ENCODE data around the gene ADAMTS17.

The ADAMTS17 gene

GRCh38 chr15:100112636-100113305 is 229.0 kb downstream of the ADAMTS17 start:
- DNase-seq, result no peak
- TF ChIP-seq GATA1 (IDR thresholded peaks at IDR 0.05; ENCODE audit: low read depth, low read length), result no peak
- TF ChIP-seq POLR2A (IDR thresholded peaks at IDR 0.05; ENCODE audit: low read length), result no peak

- TF ChIP-seq GATA1 (IDR thresholded peaks at IDR 0.05; ENCODE audit: low read depth, low read length) (no peak), POLR2A (IDR thresholded peaks at IDR 0.05; ENCODE audit: low read length) (no peak)
- DNase-seq, result no peak
These were observed 229.7 kb downstream of the ADAMTS17 start for GRCh38 chr15:100112061-100112420.

GRCh38 chr15:100111125-100112060 is 230.4 kb downstream of the ADAMTS17 start:
- no peak for DNase-seq
- TF ChIP-seq GATA1 (IDR thresholded peaks at IDR 0.05; ENCODE audit: low read depth, low read length) (no peak), POLR2A (IDR thresholded peaks at IDR 0.05; ENCODE audit: low read length) (no peak)

- no peak for DNase-seq
- TF ChIP-seq POLR2A (IDR thresholded peaks at IDR 0.05; ENCODE audit: low read length), result no peak
- TF ChIP-seq GATA1 (IDR thresholded peaks at IDR 0.05; ENCODE audit: low read depth, low read length), result no peak
These were observed 232.2 kb downstream of the ADAMTS17 start for GRCh38 chr15:100109486-100110035.

- no peak for DNase-seq
- TF ChIP-seq GATA1 (IDR thresholded peaks at IDR 0.05; ENCODE audit: low read depth, low read length) (no peak), POLR2A (IDR thresholded peaks at IDR 0.05; ENCODE audit: low read length) (no peak)
These were observed 232.9 kb downstream of the ADAMTS17 start for GRCh38 chr15:100108846-100109245.

GRCh38 chr15:100108346-100108745 is 233.4 kb downstream of the ADAMTS17 start:
- TF ChIP-seq POLR2A (IDR thresholded peaks at IDR 0.05; ENCODE audit: low read length) (no peak), GATA1 (IDR thresholded peaks at IDR 0.05; ENCODE audit: low read depth, low read length) (no peak)
- no peak for DNase-seq

- TF ChIP-seq GATA1 (IDR thresholded peaks at IDR 0.05; ENCODE audit: low read depth, low read length), result no peak
- no peak for TF ChIP-seq POLR2A (IDR thresholded peaks at IDR 0.05; ENCODE audit: low read length)
- DNase-seq, result no peak
These were observed 234.1 kb downstream of the ADAMTS17 start for GRCh38 chr15:100107606-100108225.

GRCh38 chr15:100107151-100107550 is 234.6 kb downstream of the ADAMTS17 start:
- no peak for DNase-seq
- TF ChIP-seq POLR2A (IDR thresholded peaks at IDR 0.05; ENCODE audit: low read length) (no peak), GATA1 (IDR thresholded peaks at IDR 0.05; ENCODE audit: low read depth, low read length) (no peak)

- TF ChIP-seq GATA1 (IDR thresholded peaks at IDR 0.05; ENCODE audit: low read depth, low read length) (no peak), POLR2A (IDR thresholded peaks at IDR 0.05; ENCODE audit: low read length) (no peak)
- no peak for DNase-seq
These were observed 235.0 kb downstream of the ADAMTS17 start for GRCh38 chr15:100106732-100107131.

- TF ChIP-seq GATA1 (IDR thresholded peaks at IDR 0.05; ENCODE audit: low read depth, low read length) (no peak), POLR2A (IDR thresholded peaks at IDR 0.05; ENCODE audit: low read length) (no peak)
- no peak for DNase-seq
These were observed 236.7 kb downstream of the ADAMTS17 start for GRCh38 chr15:100105101-100105500.

- TF ChIP-seq GATA1 (IDR thresholded peaks at IDR 0.05; ENCODE audit: low read depth, low read length) (no peak), POLR2A (IDR thresholded peaks at IDR 0.05; ENCODE audit: low read length) (no peak)
- no peak for DNase-seq
These were observed 237.5 kb downstream of the ADAMTS17 start for GRCh38 chr15:100104245-100104644.

GRCh38 chr15:100103828-100104227 is 237.9 kb downstream of the ADAMTS17 start:
- TF ChIP-seq GATA1 (IDR thresholded peaks at IDR 0.05; ENCODE audit: low read depth, low read length) (no peak), POLR2A (IDR thresholded peaks at IDR 0.05; ENCODE audit: low read length) (no peak)
- no peak for DNase-seq

GRCh38 chr15:100101426-100102089 is 240.2 kb downstream of the ADAMTS17 start:
- TF ChIP-seq GATA1 (IDR thresholded peaks at IDR 0.05; ENCODE audit: low read depth, low read length) (no peak), POLR2A (IDR thresholded peaks at IDR 0.05; ENCODE audit: low read length) (no peak)

More at GRCh38 chr15:100101426-100102089, 240.2 kb downstream of the ADAMTS17 start:
- DNase-seq, result no peak
